SKM-1 (cell line): ENCODE measurements around the gene TMEM258.

Experiments used
- DNase-seq: peaks from one replicate; lab custom pipeline; 2025; ENCODE audit not compliant: unreplicated experiment; lab: John Stamatoyannopoulos, UW

Gene TMEM258

DNA sequence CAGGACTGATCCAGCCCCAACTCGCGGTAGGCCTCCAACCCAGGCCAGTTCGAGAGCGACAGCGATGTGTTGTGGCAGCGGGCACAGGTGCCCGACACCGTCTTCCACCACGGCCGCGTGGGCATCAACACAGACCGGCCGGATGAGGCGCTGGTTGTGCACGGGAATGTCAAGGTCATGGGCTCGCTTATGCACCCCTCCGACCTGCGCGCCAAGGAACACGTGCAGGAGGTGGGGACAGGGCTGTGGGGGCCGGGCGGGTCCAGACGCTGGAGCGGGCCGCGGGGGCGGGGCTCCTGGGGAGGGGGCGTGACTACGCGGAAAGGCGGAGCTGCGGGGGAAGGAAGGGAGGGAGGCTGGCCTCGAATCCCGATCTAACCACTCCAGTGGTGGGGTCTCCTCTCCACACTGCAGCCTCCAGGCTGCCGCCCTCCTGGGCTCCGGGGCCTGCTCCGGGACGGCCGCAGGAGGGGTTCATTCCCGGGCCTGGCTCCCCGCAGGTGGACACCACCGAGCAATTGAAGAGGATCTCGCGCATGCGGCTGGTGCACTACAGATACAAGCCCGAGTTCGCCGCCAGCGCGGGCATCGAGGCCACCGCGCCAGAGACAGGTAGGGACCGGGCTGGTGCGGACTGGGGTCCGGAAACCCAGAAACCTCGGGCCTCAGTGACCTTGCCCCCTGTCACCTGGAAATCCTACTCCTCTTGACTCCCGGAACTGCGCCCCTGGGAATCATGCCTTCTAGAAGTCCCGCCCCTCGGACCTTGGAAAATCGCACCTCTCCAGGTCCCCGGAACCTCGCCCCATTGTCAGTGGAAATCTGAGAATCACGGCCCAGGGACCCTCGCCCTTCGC, 14.9 kb downstream of the TMEM258 start:
- DNase-seq = no peak

DNA sequence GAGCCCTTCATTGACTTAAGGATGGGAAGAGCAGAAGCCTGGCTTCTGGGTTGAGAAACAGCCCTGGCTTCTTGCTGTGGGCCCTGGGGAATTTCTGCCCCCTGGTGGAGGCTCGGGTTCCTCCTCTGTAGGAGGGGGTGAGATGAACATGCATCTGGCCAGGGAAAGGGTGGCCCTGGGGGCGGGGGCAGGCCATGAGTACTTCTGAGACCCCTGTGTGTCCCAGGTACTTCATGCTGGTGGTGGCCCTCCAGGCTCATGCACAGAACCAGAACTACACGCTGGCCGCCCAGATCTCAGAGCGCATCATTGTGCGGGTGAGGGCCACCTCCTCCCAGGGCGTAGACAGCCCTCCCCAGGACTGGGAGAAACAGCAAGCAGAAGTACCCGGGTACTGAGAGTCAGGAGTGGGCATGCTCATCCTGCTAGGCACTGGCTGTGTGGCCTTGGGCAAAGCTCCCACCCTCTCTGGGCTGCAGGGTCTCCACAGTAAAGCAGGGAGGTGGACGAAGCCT, 15.8 kb downstream of the TMEM258 start:
- peak; percentile 59 for DNase-seq

DNA sequence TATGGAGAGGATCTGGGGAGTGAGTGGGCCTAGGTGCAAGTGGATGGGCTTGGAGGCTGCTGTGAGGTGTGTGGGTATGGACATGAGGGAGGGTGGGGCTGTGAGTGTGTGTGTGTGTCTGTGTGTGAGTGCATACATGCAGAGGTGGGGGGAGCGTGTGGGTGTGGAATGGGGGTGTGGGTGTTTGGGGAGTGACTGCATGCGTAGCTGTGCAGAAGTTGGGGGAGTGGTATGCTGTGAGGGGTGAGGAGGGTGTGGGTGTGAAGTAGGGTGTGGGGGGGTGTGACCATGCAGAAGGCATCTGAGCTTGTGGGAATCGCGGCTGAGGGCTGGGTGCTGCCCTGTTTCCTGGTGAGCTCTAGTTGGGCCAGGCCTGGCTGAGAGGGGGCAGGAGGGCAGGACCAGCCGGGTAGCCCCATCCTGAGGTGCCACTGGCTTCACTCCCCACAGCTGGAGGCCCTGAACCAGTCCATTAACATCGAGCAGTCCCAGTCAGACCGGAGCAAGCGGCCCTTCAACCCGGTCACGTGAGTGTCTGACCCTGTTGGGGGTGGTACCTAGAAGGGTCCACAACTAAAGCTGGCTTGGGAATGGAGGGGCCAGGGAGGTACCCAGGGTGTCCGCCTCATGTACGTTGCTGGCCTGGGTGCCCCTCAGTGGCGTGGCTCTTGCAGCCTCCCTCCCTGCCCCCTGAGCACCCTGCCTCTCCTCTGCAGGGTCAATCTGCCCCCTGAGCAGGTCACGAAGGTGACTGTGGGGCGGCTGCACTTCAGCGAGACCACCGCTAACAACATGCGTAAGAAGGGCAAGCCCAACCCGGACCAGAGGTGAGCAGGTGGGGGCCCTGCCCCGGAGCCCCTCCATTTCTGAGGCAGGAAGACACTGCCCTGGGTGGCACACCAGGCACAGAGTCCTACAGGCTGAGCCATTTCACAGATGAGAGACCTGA, 16.5 kb downstream of the TMEM258 start:
- DNase-seq = no peak

GRCh38 chr11:61775106-61775505, 17.3 kb downstream of the TMEM258 start:
- DNase-seq = no peak

DNA sequence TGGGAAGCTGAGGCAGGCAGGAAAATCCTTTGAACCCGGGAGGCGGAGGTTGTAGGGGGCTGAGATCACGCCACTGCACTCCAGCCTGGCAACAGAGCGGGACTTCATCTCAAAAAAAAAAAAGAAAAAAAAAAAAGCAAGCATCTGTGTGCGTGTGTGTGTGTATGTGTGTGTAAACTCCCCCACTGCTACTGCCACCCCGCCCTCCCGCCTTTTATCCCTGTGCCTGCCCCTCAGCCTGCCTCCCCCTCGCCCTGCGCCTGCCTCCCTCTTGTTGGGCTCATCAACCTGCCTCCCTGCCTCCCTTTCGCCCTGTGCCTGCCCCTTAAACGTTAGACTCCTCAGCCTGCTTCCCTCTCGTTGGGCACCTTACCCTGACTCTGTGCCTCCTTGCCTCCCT, 18.0 kb downstream of the TMEM258 start:
- no peak for DNase-seq

DNA sequence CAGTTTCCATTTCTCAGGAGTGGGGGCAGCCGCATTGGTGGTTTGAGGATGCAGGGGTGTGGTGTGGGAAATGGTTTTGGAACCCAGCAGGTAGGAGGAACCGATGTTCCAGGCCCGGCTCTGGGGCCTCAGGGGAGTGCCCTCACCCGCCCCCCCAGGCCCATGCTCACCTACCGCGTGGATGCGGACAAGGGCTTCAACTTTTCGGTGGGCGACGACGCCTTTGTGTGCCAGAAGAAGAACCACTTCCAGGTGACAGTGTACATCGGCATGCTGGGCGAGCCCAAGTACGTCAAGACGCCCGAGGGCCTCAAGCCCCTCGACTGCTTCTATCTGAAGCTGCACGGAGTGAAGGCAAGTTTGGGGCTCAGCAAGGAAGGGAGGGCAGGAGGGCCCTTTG, 18.6 kb downstream of the TMEM258 start:
- DNase-seq = no peak

GRCh38 chr11:61773356-61773755, 19.0 kb downstream of the TMEM258 start:
- DNase-seq = no peak

- DNase-seq = no peak
Measured at GRCh38 chr11:61771985-61772455, 20.4 kb downstream of the TMEM258 start.

DNA sequence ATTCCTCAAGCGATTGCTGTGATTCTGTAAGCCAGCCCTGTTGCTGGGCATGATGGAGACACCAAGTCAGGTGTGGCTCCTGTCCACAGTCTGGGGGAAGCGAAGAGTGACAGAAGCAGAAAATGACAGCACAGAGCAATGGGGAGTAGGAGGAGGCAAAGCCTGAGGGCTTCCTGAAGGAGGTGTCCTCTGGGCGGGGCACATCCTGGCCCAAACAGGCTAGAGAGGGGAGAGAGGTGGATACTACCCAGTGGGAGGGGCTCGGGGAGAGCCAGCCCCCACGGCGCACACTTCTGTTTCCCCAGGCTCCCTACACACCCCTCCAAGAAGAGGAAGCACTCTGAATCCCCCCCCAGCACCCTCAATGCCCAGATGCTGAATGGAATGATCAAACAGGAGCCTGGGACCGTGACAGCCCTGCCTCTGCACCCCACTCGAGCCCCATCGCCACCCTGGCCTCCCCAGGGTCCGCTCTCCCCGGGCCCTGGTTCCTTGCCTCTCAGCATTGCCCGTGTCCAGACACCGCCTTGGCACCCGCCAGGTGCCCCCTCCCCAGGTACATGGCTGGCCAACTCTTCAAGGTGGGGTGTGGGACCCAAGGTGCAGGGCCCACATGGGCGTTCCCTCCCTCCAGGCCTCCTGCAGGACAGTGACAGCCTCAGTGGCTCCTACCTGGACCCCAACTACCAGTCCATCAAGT, 21.1 kb downstream of the TMEM258 start:
- no peak for DNase-seq

DNA sequence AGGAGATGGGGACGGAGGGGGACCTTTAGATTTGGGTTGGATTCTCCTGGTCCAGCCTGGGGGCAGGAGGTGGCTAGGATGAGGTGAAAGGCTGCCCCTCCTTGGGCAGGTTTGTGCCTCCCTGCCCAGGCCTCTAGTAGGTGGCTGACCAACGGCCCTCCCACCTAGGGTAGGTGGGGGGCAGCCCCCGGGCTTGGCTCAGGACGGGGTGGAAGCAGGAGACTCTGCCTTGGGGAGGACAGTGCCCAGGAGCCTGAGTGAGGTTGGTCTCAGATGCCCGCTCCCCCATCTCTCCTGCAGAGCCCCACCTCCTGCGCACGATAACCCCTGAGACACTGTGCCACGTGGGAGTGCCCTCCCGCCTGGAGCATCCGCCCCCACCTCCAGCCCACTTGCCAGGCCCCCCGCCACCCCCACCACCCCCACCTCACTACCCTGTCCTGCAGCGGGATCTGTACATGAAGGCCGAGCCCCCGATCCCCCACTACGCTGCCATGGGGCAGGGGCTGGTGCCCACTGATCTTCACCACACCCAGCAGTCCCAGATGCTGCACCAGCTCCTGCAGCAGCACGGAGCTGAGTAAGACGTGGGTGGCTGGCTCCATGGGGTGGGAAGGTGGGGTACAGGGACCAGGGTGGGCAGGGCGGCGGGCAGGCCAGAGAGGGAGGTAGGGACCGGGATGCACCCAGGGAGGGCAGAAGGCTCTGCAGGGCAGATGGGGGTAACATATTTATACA, 22.3 kb downstream of the TMEM258 start:
- no peak for DNase-seq

DNA sequence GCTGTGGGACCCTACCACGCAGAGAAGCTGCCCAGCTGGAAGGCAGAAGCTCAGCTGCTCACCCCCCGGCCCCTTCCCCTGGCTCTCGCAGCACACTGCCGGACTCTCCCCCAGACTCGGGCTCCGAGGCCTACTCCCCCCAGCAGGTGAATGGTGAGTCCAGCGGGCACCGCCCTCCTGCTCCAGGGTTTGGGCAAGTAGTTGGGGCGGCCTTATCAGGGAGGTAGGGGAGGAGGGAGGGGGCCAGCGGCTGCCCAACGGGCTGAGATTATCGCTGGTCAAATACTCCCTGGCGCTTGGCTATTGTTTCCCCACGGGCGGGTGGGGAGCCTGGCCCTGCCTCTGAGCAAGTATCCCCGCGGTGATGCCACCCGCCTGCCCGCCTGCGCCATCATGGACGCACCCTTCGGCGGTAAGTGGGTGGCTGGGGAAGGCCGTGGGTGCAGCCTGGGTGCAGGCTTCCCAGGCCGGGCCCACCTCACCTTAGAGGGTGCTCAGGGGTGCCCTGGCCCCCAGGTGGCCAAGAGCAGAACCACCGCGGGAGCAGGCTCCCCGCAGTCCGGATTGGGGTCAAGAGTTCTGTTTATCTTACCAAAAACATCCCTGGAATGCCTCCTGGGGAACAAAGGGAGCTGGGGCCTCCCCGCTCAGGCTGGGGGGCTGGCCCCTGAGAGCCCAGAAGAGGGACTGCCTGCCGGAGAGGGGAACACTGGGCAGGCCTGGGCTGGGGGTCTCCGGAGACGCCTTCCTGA, 23.1 kb downstream of the TMEM258 start:
- no peak for DNase-seq

GRCh38 chr11:61768376-61769076, 23.9 kb downstream of the TMEM258 start:
- DNase-seq = no peak

GRCh38 chr11:61766353-61766841, 26.0 kb downstream of the TMEM258 start:
- DNase-seq = no peak

DNA sequence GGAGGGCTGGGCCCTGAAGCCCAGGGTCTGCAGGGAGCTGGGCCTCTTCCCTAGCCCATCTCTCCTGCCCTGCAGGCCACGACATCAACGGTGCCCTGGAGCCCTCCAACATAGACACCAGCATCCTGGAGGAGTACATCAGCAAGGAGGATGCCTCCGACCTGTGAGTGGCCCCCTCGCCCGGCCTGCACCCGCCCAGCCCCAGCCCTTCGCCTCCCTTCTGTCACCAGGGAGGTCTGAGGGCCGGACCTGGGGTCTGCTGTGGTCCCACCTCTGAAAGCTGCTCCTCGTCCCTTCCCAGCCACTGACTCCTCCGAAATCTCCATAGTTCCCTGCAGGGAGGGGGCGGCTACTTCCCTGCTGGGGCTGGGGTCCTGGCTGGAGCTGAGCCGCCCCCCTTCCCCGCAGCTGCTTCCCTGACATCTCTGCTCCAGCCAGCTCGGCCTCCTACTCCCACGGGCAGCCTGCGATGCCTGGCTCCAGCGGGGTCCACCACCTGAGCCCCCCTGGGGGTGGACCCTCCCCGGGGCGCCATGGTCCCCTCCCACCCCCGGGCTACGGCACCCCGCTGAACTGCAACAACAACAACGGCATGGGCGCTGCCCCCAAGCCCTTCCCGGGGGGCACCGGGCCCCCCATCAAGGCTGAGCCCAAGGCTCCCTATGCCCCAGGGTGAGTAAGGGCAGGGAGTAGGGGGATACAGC, 26.7 kb downstream of the TMEM258 start:
- DNase-seq = no peak

GRCh38 chr11:61764606-61765260, 27.7 kb downstream of the TMEM258 start:
- DNase-seq = no peak

DNA sequence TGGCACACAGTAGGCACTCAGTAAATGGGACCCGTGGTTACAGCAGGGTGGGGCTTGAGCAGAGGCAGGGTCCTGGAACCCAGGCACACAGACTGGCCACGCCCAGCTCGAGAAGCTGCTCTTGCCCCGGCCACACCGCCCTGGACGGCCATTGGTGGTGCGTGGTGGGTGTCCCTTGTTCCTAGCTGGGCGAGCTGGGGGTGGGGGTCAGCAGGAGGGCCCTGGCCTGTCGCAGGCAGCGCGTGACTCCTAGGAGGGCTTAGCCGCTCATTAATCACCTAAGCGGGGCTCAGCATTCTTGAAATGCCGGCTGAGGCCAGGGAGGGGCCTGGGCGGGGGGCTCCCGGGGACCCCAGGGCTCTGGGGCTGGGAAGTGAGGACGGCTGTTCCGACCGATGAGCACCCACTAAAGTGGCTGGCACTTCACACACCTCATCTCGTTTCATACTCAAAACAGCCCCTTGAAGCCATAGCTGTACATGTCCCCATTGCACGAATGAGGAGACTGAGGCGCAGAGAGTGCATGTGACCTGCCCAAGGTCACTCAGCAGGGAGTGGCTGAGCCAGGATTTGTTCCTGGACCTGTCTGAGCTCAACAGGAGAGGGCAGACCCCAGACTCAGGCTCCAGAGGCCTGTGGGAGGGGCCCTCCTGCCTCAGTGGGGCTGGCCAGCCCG, 28.3 kb downstream of the TMEM258 start:
- DNase-seq = no peak

DNA sequence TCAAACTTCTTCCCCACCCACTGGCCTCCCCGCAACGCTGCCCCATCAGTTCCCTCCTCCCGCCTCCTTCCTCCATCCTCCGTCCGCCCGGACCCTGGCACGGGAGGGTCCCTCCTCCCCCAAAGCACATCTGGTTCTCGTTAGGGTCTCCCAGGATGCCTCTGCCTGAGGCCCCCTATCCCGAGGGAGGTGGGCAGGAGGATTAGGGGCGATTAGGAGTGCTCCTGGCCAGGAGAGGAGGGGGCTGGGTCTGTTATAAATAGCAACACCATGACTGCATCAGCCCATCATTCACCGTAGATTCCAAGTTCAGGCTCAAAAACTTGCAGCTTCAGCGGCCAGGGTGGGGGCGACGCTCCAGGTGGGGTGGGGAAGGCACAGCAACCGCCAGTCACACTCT, 29.6 kb downstream of the TMEM258 start:
- no peak for DNase-seq
